ENCODE data around the gene ZFHX2.

Gene ZFHX2

DNA sequence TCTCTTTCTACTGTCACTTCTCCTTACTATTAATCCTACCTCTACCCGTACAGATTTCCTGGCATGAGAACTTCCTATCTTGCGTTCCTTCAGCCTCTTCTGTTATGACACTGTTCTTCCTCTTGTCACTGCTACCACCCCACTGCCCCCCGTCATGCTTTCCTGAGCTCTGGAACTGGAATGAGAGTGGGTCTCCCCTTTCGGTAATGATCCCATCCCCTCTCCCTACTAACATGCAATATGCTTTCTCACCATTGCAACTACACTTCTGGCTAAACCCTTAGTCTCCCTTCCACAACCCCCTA lies 20.9 kb upstream of the ZFHX2 start:
- DNase-seq = no peak

DNA sequence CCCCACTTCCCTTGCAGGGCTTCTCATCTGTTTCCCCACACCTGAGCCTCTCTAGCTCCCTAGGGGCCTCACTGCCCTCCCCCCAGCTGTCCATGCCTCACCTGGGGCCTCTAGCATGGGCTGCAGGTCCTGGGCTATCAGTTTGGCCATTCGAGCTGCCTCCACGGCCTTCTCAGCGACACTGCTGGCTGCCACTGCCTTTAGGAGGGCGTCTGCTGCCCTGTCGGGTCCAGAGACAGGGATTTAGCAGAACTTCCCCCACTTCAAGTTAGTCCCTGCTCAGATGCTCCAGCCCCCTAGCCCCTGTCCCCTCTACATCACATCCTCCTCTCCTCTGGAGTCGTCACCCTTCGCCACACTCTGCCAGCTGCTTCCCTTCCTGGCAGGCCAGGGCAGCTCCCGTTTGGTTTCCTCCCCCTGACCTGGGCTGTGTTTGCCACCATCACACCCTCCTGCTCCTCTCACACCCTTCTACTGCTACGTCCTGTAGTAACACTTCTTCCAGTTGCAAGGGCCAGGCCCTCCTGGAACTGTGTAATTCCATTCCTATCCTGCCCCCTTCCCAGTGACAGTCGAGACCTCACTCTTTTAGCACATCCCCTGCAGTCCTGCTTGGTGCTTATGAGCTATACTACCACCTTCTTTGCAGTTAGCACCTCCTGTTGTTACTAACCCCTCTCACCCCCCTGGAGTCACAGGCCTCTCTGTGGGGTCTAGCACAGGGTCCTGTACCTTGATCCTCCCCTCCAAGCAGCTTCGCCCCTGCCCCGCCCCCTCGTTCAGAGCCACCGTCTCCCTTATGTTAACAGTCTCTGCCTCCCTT lies 20.3 kb upstream of the ZFHX2 start:
- DNase-seq = no peak

DNA sequence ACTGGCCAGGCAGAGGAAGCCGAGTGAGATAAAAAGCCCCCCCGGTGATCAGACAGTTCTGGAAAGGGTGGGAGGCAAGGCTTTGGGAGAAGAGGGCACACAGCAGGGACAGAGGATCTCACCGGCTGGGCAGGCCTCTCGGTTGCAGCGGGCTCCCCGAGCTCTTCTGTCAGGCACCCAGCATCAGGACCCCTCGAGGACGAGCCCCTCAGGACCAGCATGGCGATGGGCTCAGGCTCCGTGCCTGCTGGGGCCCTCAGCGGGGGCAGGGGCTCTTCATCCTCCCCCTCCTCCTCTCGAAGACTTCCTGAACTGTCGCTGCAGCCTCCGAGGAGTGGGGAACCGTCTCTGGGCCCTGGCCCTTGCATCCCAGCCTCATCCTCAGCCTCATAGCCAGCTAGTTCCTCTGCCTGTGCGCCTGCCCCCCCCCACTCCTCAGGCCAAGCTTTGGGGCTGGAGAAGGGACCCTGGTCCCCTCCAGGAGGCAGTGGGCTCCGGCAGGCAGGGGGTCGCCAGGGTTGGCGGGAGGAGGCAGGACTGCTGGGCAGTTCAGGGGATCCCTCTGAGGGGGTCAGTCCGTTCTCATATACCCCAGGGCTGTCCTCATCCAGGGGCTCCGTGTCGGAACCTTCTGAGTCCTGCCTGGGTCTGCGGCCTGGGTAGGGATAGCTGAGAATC lies 19.4 kb upstream of the ZFHX2 start:
- no peak for DNase-seq

DNA sequence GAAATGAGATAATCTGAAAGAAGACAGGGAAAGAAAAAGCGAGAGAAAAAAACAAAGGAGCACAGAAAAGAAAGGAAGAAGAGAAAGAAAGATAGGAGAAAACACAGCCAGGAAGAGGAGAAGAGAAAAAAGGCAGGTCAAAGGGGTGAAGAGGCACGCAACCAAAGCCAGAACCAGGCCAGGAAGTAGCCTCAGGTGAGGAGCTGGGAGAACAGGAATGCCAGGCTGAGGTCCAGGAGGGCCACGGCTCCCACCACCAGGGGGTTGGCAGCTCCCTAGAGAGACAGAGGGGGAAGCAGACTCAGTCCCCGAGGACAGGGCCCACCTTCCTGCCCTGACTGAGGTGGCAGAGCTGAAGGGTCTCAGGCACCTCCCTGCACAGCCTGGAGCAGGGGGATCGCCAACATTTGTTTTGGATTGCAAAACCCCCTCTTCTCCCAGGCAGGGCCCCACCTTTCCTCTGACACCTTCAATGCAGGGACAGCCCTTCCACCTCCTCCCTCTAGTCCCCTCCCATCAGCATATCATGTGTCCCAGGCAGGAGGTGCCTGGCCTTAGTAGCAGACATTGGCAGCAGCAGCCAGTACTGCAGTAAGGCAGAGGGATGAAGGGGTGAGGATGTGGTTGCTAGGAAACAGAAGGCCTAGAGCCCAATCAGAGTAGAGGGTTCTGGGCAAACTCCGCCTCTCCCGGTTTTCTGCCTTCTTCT lies 18.0 kb upstream of the ZFHX2 start:
- no peak for DNase-seq

DNA sequence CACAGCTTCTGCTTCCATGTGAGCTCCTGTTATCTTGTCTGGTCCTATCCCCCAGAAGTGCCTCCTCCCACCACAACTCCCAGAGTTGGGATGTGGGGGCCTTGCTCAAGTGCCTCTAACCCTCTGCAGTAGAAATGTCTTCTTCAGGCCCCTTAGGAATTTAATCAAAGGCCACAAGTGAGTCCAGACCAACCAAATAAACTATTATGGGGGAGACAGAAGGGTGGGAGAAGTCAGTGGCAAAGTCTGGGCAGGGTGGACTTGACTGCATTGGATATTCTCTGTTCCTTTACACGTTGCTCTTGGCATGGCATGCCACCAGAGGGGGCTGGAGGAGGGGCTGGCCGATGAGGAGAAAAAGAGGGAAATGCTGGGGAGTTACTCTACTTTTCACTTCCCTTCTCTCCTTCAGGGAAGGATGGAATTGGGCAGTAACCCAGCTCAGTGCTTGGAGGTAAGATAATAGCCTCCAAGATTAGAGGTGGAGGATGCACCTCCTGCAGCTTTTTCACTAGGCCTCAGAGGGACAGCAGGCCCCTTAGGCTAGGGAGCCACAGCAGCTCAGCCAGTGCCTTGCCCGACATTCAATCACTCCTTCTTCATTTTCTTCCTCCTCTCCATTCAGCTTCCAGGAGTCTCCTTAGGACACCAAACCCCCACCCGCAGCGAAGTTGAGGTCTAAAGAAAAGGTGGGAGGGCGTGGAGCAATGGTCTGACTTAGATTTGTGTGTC lies 17.2 kb upstream of the ZFHX2 start:
- DNase-seq = no peak

DNA sequence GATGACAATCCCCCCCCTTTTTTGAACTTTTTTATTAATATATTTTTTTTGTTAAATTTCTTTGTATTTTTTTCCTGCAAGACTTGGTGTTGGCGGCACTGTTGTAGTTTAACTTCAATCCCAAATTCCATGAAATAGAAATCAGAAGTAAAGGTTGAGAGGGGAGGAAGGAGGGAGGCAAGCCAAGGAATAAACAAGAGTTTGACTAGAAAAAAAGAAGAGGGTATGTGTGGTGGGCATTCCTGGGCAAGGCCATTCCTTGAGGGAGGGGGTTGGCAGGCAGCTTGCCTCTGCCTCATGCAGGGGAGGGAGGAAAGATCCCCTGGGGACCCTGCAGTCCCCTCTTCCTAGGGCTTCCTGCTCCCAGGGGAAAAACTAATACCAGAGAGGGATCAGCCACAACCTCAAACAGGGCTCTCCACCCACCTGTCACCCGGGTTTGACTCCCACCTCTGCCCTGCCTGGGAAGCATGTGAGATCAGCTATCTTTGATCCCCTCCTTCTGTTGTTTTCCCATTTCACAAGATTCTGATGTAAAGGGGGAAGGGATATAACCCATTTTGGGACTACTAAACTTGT lies 16.5 kb upstream of the ZFHX2 start:
- DNase-seq = no peak

DNA sequence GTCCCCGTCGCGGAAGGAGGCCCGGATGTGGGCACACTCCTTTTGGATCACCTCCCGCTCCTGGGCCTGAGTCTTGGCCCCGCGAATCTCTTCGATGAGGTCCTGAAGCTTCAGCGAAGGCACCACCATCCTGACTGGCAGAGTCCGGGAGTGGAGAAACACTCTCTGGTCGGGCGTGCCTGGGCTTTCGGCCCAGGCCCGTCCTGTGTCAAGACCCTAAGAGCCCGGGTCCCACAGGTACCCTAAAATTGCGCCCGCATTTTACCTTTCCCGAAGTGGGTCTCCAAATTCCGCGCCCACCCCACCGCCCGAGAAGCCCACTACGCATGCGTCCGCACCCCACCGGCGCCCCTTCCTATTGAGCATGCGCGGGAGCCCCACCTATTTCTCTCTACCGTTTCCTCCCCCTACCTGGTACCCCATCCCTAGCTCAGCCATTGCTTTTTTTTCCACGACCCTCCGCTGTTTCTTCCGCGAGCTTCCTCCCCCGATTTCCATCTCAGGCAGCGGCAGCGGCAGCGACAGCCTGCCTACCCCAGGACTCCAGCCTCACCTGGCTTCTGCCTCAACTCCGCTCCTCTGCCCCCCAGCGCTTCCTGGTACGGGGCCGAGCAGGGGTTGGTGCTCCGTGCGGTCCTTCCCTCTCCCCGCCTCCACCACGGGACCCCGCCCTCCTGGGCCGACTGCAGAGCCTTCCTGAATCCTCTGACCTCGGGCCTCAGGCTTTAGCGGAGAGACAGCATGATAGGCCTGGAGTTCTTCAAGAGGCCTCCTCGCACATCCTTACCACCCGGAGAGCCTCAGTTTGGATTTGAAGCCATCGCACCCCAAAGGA lies 15.8 kb upstream of the ZFHX2 start, which contains the start of gene AP1G2:
TSS of gene AP1G2 (minus strand) at position 606 of the 835 bp plus-strand sequence. CDS start at position 129, 477 bp downstream.
- peak; percentile 83 for DNase-seq

DNA sequence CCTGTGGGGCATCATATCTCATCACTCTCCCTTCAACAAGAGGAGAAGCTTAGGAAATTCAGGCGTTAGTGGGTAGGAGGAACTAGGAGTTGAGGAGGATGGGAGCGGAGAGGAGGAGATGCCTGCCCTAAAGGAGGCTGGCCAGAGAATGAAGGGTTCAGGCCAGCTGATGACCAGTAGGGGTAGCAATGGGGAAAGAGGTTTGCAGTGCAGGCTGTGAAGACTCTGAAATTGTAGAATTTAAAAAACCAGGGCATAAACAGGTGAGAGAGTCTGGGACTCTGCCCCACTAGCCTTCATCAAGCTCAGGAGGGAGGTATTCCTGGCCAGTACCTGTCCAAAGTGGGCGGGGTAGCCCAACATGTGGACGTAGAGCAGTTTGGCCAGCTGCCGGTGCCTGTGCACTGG lies 15.2 kb upstream of the ZFHX2 start:
- DNase-seq = no peak

DNA sequence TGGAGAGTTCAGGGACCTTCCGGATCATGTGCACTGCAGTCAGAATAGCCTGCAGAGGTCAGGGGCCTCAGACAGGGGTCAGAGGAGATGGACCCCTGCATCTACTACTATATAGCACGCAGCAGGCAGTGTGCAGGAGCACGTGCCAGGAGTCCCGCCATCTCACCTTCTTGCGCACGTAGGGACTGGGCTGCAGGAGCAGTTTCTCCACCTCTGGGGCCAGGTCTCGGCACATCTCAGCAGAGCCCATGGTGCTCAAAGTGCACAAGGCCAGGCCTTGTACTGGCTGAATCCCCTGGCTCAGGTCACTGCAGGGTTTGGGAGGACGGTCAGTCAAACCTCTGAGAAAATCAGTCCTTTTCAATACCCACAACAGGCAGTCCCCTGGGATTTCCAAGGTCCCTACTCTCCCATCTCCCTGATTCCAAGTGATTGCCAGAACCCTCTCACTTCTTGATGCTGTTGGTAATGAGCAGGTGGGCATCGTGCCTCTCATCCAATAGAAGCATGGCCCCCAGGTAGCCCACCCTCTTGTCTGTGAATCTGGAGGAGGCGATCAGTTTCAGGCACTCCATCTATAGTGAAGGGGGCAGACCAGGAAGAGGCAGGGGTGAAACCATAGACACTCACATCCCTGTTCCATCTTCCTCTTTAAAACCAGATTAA lies 14.7 kb upstream of the ZFHX2 start:
- no peak for DNase-seq

DNA sequence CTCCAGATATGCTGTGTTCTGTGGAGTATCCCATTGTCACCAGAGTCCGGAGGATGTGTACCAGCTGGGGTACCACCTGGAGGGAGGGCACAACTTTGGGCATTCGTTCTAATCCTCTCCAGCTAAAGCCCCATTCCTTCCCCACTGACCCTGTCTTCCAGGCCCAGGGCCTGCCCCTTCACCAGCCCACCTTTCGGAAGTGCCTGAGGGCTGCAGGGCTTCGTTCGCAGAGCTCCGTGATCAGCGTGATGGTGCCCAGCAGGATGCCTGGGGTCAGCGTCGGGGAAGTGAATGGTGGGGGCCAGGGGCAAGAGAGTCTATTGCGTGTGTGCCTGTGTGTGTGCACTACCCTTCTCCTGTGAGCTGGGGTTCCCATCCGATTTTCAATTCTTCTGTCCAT lies 14.1 kb upstream of the ZFHX2 start:
- DNase-seq = no peak

DNA sequence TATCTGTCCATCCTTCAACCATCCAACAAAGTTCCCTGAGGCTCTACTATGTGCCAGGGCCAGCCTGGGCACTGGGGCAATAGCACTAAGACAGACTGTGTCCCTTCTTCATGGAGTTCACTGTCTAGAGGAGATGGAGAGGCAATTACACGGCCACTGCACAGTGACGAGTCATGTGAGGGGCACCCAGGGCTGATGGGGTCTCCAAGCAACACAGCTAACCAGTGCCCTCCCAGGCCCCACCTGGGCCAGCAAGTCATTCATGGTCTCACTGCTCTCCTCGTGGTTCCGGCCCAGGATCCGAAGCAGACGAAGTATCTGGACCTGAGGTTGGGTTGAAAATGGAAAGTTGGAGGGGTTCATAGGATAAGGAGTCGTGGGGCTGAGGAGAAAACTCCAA lies 13.3 kb upstream of the ZFHX2 start:
- DNase-seq = no peak

DNA sequence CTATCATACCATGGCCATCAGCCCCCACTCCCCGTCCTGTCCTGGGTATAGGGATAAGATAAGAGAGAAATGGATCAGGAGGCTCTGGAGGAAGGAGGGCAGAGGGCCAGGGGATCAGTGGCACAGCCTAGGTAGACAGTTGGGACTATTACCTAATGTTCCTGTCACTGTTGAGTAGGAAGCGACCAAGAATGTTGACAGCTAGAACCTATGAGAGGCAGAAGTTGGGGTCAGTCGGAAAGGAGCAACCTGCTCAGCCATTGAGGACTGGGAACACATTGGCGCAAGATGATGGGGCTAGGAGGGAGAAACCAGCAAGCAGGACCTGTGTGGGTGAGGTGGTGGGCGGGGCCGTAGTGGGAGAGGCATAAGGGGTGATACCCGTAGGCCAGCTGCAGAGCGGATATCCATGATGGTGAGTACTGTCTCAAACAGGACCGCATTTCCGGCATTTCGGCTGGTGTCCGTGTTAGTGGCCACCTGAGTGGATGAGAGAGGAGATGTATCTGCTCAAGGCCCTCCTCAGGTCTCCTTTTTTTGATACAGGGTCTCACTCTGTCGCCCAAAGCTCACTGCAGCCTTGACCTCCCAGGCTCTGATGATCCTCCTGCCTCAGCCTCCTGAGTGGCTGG lies 12.7 kb upstream of the ZFHX2 start:
- DNase-seq = no peak

DNA sequence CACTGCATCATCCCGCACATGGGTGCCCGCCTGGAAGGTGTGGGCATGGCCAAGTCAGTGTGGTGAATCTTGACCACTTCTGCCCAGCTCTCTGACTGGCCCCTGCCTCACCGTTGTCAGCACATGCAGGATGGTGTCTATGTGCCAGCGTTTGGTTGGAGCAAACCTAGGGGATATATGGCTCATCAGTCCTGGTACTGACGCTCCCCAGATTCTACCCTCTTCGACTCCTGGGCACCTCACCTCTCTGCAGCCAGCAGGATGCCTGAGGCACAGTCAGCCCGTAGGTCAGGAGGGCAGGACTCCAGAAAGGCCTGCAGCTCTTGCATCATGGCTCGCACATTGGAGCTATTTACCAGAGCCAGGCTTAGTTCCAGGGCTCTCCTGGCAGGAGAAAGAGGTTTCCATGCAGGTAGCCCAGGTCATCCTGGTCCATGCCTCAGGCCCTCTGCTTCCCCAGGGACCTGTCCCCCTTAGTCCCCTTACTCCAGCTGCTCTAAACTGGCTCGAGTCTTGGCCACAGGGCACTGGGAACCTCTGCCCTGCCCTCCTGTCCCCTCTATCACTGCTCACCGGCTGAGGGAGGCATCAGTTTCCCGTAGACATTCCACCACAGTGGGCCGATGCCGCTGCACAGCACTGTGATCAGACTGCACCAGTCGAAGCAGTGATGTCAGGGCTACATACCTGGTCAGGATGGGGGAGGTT lies 12.1 kb upstream of the ZFHX2 start:
- DNase-seq = no peak

DNA sequence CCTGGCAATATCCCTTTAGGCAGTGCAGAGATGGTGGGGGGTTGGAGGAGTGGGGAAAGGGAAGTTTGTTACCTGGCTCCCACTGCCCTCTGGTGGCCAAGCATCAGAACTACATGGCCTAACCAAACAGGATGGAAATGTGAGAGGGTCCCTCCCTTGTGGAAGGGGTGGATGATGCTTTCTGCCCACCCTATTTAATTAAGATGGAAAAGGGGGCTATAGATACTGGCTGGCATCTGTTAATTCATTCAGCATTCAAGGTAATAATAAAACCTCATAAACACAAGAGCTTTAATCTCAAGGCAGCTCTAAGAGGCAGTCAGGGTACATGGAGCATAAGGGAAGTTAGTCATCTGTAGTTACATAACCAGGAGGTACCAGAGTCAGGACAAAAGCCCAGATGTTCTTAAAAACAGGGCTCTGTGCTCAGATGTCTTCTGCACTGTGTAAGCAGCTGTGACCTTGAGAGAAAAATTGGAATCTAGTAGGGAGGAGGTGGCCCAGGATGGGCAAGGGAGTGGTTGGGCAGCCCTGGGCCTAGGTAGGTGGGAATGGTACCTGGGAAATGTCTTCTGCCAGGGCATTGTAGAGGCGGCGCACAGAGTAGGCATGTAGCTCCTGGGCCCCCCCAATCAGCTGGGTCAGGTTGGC lies 11.4 kb upstream of the ZFHX2 start:
- DNase-seq = peak; percentile 65

DNA sequence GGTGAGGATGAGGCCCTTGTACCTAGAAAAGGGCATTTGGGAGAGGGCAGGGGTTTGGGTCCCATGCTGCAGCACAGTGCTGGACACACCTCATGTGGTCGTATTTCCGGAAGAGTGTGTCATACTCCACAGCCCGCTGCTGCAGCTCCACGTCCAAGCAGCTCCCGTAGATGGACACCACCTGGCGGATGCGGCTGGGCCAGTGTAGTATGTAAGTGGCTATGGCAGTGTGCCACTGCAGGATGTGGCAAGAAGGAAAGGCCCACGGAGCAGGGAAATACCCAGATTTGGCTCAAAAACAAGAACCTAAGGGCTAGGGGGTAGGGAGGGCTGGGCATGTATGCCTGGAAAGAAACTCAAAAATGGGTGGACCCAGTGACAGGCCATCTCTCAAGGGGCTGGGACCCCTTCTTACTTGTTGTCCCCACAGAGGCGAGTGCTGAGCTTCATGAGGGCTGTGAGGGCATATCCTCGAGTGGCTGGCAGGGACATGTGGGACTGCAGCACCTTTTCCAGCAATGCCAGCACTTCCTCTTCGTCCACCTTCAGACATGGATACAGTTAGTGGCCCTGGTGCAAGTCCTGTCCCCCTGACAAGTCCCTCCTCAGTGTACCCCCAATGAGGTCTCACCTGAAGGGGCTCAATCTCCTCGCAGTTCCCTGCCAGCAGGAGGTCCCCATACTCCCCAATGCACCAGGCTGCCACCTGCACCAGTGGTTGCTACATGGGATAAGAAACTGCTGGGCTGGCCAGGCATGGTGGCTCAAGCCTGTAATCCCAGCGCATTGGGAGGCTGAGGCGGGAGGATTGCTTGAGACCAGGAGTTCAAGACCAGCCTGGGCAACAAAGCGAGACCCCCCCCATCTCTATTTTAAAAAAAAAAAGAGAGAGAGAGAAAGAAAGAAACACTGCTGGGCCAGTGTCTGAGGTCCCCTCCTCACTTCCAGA lies 10.6 kb upstream of the ZFHX2 start:
- no peak for DNase-seq

DNA sequence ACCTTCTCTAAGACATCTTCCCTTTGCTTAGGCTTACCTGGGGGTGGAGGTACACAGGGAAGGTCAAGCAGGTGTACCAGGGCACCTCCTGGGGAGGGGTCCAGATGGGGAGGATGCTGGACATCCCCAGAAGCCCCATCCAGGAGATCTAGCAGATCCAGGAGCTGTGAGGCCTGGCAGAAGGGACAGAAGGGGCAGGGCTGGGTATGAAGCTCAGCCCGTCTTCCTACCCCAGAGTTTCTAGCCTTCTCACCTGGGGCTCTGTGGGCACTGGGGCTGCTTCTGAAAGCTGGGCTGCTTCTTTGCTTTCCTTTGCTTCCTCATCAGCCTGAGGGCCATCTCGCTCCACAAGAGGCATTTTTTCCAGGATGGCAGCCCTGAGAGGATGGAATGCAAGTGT lies 9.7 kb upstream of the ZFHX2 start:
- DNase-seq = no peak

DNA sequence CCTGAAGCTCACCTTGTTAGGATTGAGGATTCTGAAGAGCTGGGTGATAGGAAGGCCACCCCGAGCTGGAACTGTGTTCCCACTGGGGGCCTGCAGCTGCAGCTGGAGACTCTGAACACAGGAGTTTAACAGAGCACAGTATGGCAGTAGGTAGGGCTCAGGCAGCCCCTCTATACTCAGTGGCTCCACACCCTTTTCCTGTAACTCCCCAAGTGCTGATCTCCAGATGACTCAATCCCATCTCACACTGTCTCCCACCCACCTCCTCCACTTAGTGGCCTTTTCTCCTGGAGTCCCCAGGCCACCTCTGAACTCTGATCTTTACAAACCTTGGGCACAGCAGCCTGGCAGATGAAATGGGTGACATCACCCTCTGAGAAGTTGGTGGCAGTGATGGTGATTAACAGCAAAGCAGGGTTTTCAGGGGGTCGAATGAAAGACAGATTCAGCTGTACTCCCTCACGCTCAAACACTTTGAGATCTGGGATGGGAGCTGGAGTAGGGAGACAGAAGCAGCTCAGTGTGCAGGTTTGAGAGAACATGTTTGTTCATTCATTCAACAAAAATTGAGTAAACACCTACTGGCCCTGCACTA lies 8.5 kb upstream of the ZFHX2 start:
- no peak for DNase-seq
